ENCODE data around the gene KCNAB1.

DNA sequence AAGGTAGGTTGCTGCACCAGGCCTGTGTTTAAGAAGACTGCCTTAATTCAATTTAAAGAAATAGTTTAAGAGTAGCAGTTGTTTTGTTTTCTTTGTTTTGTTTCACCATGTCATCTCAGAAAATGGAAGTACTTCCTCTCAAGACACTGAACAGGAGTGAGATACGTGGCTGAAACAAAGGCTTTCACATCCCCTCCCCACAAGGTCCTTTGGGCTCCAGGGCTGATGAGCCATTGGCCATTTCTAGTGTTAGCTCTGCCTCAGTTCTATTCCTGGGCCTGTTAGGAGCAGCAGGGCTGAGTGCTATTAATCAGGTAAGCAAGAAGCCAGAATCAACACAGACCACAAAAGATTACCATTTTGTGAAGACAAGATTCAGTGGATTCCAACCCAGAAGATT lies 132.8 kb downstream of the KCNAB1 start:
- TF ChIP-seq, protein P1, sequence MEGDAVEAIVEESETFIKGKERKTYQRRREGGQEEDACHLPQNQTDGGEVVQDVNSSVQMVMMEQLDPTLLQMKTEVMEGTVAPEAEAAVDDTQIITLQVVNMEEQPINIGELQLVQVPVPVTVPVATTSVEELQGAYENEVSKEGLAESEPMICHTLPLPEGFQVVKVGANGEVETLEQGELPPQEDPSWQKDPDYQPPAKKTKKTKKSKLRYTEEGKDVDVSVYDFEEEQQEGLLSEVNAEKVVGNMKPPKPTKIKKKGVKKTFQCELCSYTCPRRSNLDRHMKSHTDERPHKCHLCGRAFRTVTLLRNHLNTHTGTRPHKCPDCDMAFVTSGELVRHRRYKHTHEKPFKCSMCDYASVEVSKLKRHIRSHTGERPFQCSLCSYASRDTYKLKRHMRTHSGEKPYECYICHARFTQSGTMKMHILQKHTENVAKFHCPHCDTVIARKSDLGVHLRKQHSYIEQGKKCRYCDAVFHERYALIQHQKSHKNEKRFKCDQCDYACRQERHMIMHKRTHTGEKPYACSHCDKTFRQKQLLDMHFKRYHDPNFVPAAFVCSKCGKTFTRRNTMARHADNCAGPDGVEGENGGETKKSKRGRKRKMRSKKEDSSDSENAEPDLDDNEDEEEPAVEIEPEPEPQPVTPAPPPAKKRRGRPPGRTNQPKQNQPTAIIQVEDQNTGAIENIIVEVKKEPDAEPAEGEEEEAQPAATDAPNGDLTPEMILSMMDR (conservative IDR thresholded peaks at IDR 0.05 in 1 of 2, IDR thresholded peaks at IDR 0.05 in 1 of 2; ENCODE audit: low read depth in 1 of 2, low read length in 2 of 2): no peak
- TF ChIP-seq EZH2 (IDR thresholded peaks at IDR 0.05; ENCODE audit: low read length, missing control alignments): no peak

All from fibroblast of lung (primary cell).